Kidney (tissue), 14 donors: ENCODE measurements around the gene AJM1. TPM values are rescaled to one million over a fixed set of nuclear protein-coding genes. Genes with fewer than 3 reads are reported as not detected.
"Not testable (repeated sequence)": the region's sequence is repeated elsewhere in the genome, so short reads cannot be mapped to it uniquely, and the experiment has no call there.

Source experiments
- DNase-seq, 5 donors: peaks; one replicate each; pipeline ENCODE4 v3.0.0-alpha.2; 2013 to 2020
- FAIRE-seq: peaks from 2 replicates; lab custom pipeline; 2012; peaks lifted over from hg19 to GRCh38; lab: Jason Lieb, UNC
- H3K27ac ChIP-seq, 2 donors: one replicate each; pipeline ENCODE4 v1.7.0; 2013; ENCODE audit warnings: low read depth in 2 of 2, low read length in 2 of 2, inconsistent platforms in 1 of 2
- H3K27me3 ChIP-seq: one replicate; pipeline ENCODE4 v1.7.1; 2013; ENCODE audit warnings: low read length, inconsistent platforms; ENCODE audit not compliant: control insufficient read depth, insufficient read depth
- H3K36me3 ChIP-seq, 3 donors: one replicate each; pipeline versions ENCODE4 v1.7.0 to v1.7.1; 2013; ENCODE audit warnings: low read length in 3 of 3, control low read depth in 1 of 3, inconsistent platforms in 1 of 3; ENCODE audit not compliant: insufficient read depth in 3 of 3, control insufficient read depth in 2 of 3
- H3K4me1 ChIP-seq, 3 donors: one replicate each; pipeline versions ENCODE4 v1.7.0 to v1.7.1; 2013; ENCODE audit warnings: low read length in 3 of 3, inconsistent platforms in 1 of 3, low read depth in 1 of 3; ENCODE audit not compliant: control insufficient read depth in 2 of 3, insufficient read depth in 2 of 3
- H3K4me3 ChIP-seq, 3 donors: one replicate each; pipeline versions ENCODE4 v1.7.0 to v1.8.1; 2013; ENCODE audit warnings: low read length in 3 of 3, control low read depth in 1 of 3, inconsistent platforms in 1 of 3
- H3K9ac ChIP-seq, 3 donors: one replicate each; pipeline versions ENCODE4 v1.7.0 to v1.7.1; 2013; ENCODE audit warnings: low read length in 3 of 3, control low read depth in 1 of 3, inconsistent platforms in 1 of 3
- H3K9me3 ChIP-seq, 3 donors: one replicate each; pipeline versions ENCODE4 v1.7.0 to v1.7.1; 2013; ENCODE audit warnings: low read length in 3 of 3, control low read depth in 1 of 3, inconsistent platforms in 1 of 3; ENCODE audit not compliant: control insufficient read depth in 2 of 3, insufficient read depth in 1 of 3
- CTCF ChIP-seq: IDR thresholded peaks from 3 replicates; pipeline ENCODE4 v1.5.1; 2012; ENCODE audit warnings: mild to moderate bottlenecking, moderate library complexity, borderline replicate concordance; ENCODE audit not compliant: insufficient read depth; ENCODE audit errors: extremely low read depth
- intact Hi-C: fragments of 100-400 bp; cut with DNase I; formaldehyde crosslinking; loops from one replicate; pipeline ENCODE4 v1.11.1; 2022
- polyA plus RNA-seq: library from polyadenylated mRNA; stranded (reverse); fragments of 350-450 nt; fragmentation: Illumina TruSeq; extraction: RNeasy Lipid Tissue Mini Kit (QIAGEN cat#74804); gene quantifications from one replicate; pipeline ENCODE4 v1.2.3, GENCODE V29; 2014; ENCODE audit warnings: low read depth, low replicate concordance; ENCODE audit not compliant: insufficient read depth
- total RNA-seq: library from RNA; stranded (reverse); fragmentation: NEBNext Ultra II Directional; extraction: Animal tissue kit (Norgen Biotek cat#: 25700); gene quantifications from one replicate; pipeline ENCODE4 v1.2.1, GENCODE V29; 2021
- donor health status: control.
- donor health status: control.
- donor health status: control.
- donor health status: control.
- donor health status: control.
- donor health status: DM: yes; HTN: yes; CAD: no.
- donor health status: Normal renal cell carcinoma (clear cell type).

Gene AJM1
- total and polyA plus RNA-seq, 2 donors from 2014 or later: 2.5 to 5.3 TPM

- Histone ChIP-seq H3K36me3 (no peaks in the 10 kb centered on the region), H3K9ac (no peak overlapping the region), H3K4me1 (peaks cover 0 to 8% (median 0%) of the 10 kb centered on the region in 3 donors), H3K27ac (no peak overlapping the region), H3K27me3 (no peaks in the 10 kb centered on the region), H3K4me3 (no peak overlapping the region), H3K9me3 (no peaks in the 10 kb centered on the region)
- intact Hi-C loops: no loop called here
- FAIRE-seq (no peak), DNase-seq (peak in 1 of 5 donors; percentile 63)
- no peak for TF ChIP-seq CTCF
Observed at GRCh38 chr9:136835932-136836904, 6.1 kb upstream of the AJM1 start.

GRCh38 chr9:136837146-136837855, 5.0 kb upstream of the AJM1 start:
- no peaks in the 10 kb centered on the region for H3K9me3 ChIP-seq
- H3K27ac ChIP-seq: no peak overlapping the region
- no peak overlapping the region for H3K4me3 ChIP-seq
- intact Hi-C loops: no loop called here
- DNase-seq (peak in 1 of 5 donors; percentile 79), FAIRE-seq (no peak)
- H3K4me1 ChIP-seq: peaks cover 0 to 17% (median 7%) of the 10 kb centered on the region in 3 donors
- H3K36me3 ChIP-seq: no peaks in the 10 kb centered on the region
- H3K9ac ChIP-seq: no peak overlapping the region
- no peak for TF ChIP-seq CTCF
- H3K27me3 ChIP-seq: no peaks in the 10 kb centered on the region

GRCh38 chr9:136837856-136838277, 4.4 kb upstream of the AJM1 start:
- intact Hi-C loops, H3K36me3 ChIP-seq, H3K9ac ChIP-seq, H3K27ac ChIP-seq, H3K9me3 ChIP-seq, H3K4me3 ChIP-seq, FAIRE-seq, H3K27me3 ChIP-seq, DNase-seq: not testable (repeated sequence)
- peaks cover 0 to 22% (median 7%) of the 10 kb centered on the region in 3 donors for H3K4me1 ChIP-seq
